Breast epithelium (tissue), 4 donors: ENCODE data around the gene CD99L2. TPM values are rescaled to one million over a fixed set of nuclear protein-coding genes. Genes with fewer than 3 reads are reported as not detected.

ENCODE experiments used
- DNase-seq, 2 donors: peaks; one replicate each; pipeline ENCODE4 v3.0.0-alpha.2; 2019; ENCODE audit warnings: low spot score in 2 of 2
- H3K27ac ChIP-seq, 2 donors: fragments of 200-600 bp; sonication (generic) in 1 of 2; one replicate each; pipeline ENCODE4 v1.5.1; 2016 to 2019; ENCODE audit warnings: mild to moderate bottlenecking in 1 of 2
- H3K27me3 ChIP-seq, 2 donors: fragments of 200-600 bp; sonication (generic) in 1 of 2; one replicate each; pipeline versions ENCODE4 v1.5.1 to v1.6.0; 2017 to 2019; ENCODE audit warnings: control low read depth in 1 of 2, mild to moderate bottlenecking in 1 of 2
- H3K36me3 ChIP-seq: fragments of 200-600 bp; one replicate; pipeline ENCODE4 v1.5.1; 2019
- H3K4me1 ChIP-seq, 2 donors: fragments of 200-600 bp; sonication (generic); one replicate each; pipeline ENCODE4 v1.5.1; 2016 to 2019; ENCODE audit warnings: control low read depth in 1 of 2
- H3K4me3 ChIP-seq, 3 donors: fragments of 200-600 bp; sonication (generic); 1 replicate in 2 of 3; 2 replicates in 1 of 3; pipeline ENCODE4 v1.5.1; 2016 to 2019; ENCODE audit warnings: mild to moderate bottlenecking in 3 of 3, moderate library complexity in 2 of 3
- H3K9me3 ChIP-seq, 2 donors: fragments of 200-600 bp; sonication (generic) in 1 of 2; one replicate each; pipeline ENCODE4 v1.5.1; 2016 to 2019; ENCODE audit warnings: control low read depth in 1 of 2
- CTCF ChIP-seq, 3 donors: fragments of 450-650 bp; IDR thresholded peaks; one replicate each; pipeline ENCODE4 v1.5.1; 2016 to 2017; ENCODE audit warnings: antibody characterized with exemption in 3 of 3, mild to moderate bottlenecking in 3 of 3, moderate library complexity in 3 of 3
- POLR2A ChIP-seq: fragments of 450-650 bp; IDR thresholded peaks from one replicate; pipeline ENCODE4 v1.6.1; 2016; ENCODE audit warnings: antibody characterized with exemption, mild to moderate bottlenecking, moderate library complexity
- POLR2AphosphoS5 ChIP-seq, 3 donors: sonication (generic); formaldehyde crosslinking; IDR thresholded peaks; one replicate each; pipeline ENCODE4 v1.6.1; 2017; ENCODE audit warnings: antibody characterized with exemption in 3 of 3
- intact Hi-C: fragments of 100-400 bp; cut with DNase I; formaldehyde crosslinking; loops from one replicate; pipeline ENCODE4 v1.15.1; 2023; ENCODE audit warnings: low total_unique reads
- total RNA-seq, 3 donors: library from RNA; depleted of rRNA; stranded (reverse); fragments of >200 nt; gene quantifications; one replicate each; pipeline ENCODE4 v1.1.0, GENCODE V29; 2016

CD99L2 gene
- total RNA-seq, 3 donors from 2014 or later: 28.1 to 81.4 (median 32.1) TPM

GRCh38 chrX:150857453-150857852 is 41.0 kb downstream of the CD99L2 start:
- peaks cover 0 to under 1% of the 10 kb centered on the region in 2 donors for H3K27me3 ChIP-seq
- H3K36me3 ChIP-seq: no peaks in the 10 kb centered on the region
- no peak for TF ChIP-seq POLR2AphosphoS5 (IDR thresholded peaks at IDR 0.05)
- no peak for TF ChIP-seq CTCF (IDR thresholded peaks at IDR 0.05)
- no peak for TF ChIP-seq POLR2A
- DNase-seq: no peak
- H3K4me3 ChIP-seq: no peak overlapping the region
- H3K27ac ChIP-seq: no peak overlapping the region
- H3K9me3 ChIP-seq: peaks cover 8 to 34% of the 10 kb centered on the region in 2 donors
- intact Hi-C loops: no loop called here
- H3K4me1 ChIP-seq: no peaks in the 10 kb centered on the region

GRCh38 chrX:150856785-150857184 is 41.7 kb downstream of the CD99L2 start:
- TF ChIP-seq POLR2AphosphoS5 (IDR thresholded peaks at IDR 0.05) (no peak), POLR2A (no peak), CTCF (IDR thresholded peaks at IDR 0.05) (no peak)
- H3K27ac ChIP-seq: no peak overlapping the region
- no peak overlapping the region for H3K4me3 ChIP-seq
- H3K36me3 ChIP-seq: no peaks in the 10 kb centered on the region
- no peaks in the 10 kb centered on the region for H3K4me1 ChIP-seq
- intact Hi-C loops: no loop called here
- H3K27me3 ChIP-seq: peaks cover 0 to 7% of the 10 kb centered on the region in 2 donors
- no peak for DNase-seq
- peaks cover 8 to 34% of the 10 kb centered on the region in 2 donors for H3K9me3 ChIP-seq

GRCh38 chrX:150856101-150856500 is 42.4 kb downstream of the CD99L2 start:
- H3K4me3 ChIP-seq: no peak overlapping the region
- H3K36me3 ChIP-seq: no peaks in the 10 kb centered on the region
- TF ChIP-seq POLR2A (no peak), CTCF (IDR thresholded peaks at IDR 0.05) (no peak), POLR2AphosphoS5 (IDR thresholded peaks at IDR 0.05) (no peak)
- peaks cover 0 to 8% of the 10 kb centered on the region in 2 donors for H3K27me3 ChIP-seq
- no peak for DNase-seq
- no peak overlapping the region for H3K27ac ChIP-seq
- intact Hi-C loops: no loop called here
- H3K9me3 ChIP-seq: peaks cover 8 to 29% of the 10 kb centered on the region in 2 donors
- H3K4me1 ChIP-seq: no peaks in the 10 kb centered on the region

GRCh38 chrX:150854856-150855255 is 43.6 kb downstream of the CD99L2 start:
- no peak for DNase-seq
- Histone ChIP-seq H3K27me3 (peaks cover 0 to 8% of the 10 kb centered on the region in 2 donors), H3K9me3 (peaks cover 8 to 19% of the 10 kb centered on the region in 2 donors), H3K4me1 (no peaks in the 10 kb centered on the region), H3K36me3 (no peaks in the 10 kb centered on the region), H3K27ac (no peak overlapping the region), H3K4me3 (no peak overlapping the region)
- TF ChIP-seq CTCF (IDR thresholded peaks at IDR 0.05) (no peak), POLR2A (no peak), POLR2AphosphoS5 (IDR thresholded peaks at IDR 0.05) (no peak)
- intact Hi-C loops: no loop called here

- H3K36me3 ChIP-seq: no peaks in the 10 kb centered on the region
- DNase-seq: no peak
- H3K9me3 ChIP-seq: no peaks in the 10 kb centered on the region
- TF ChIP-seq CTCF (IDR thresholded peaks at IDR 0.05): no peak
- TF ChIP-seq POLR2A: no peak
- no peak overlapping the region for H3K4me3 ChIP-seq
- no peak overlapping the region for H3K27ac ChIP-seq
- H3K4me1 ChIP-seq: no peaks in the 10 kb centered on the region
- intact Hi-C loops: no loop called here
- peaks cover 0 to 14% of the 10 kb centered on the region in 2 donors for H3K27me3 ChIP-seq
Observed at GRCh38 chrX:150849996-150850720, 48.3 kb downstream of the CD99L2 start.
